ENCODE data around the gene CMSS1. TPM values are rescaled to one million over a fixed set of nuclear protein-coding genes. Genes with fewer than 3 reads are reported as not detected.

The CMSS1 gene
- total RNA-seq, 1 donor from 2014 or later = 15.1 TPM

DNA sequence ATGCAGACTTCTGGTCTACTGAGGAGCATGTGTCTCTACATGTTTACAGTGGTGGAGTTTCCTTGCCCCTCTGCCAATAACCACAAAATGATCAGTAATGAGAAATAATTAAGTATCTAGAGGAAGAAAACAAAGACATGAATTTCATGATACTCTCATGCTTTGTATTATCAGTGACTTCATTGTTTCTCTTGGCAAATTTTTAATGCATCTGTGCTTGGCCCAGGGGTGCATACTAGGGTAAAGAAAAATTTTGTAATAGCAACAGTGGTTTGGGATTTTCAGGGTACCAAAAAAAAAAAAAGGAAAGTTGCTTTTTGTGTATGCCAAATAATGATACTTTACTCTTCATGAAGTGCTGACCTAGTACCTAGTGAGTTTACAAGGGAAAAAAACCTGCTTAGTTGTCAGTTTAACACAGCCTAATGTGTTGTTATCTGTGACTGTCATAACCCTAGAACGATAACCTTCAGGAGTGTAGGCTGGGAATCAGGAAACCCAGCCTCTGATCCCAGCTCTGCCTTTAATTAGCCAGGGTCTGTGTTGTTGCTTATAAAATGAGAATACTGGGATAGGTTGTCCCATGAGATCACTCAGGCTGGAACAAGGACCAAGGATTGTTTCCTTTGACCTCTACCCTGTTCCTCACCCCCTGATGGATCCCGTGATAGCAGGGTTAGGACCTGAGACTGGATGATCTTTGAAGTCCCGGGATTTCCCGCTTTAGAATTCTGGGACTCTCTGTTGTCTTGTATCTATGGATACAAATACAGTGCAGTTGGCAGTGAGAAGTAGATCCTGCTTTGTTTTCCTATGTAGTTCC lies 117.5 kb downstream of the CMSS1 start:
- peak; percentile 67 for DNase-seq (ENCODE audit: low read depth)

DNA sequence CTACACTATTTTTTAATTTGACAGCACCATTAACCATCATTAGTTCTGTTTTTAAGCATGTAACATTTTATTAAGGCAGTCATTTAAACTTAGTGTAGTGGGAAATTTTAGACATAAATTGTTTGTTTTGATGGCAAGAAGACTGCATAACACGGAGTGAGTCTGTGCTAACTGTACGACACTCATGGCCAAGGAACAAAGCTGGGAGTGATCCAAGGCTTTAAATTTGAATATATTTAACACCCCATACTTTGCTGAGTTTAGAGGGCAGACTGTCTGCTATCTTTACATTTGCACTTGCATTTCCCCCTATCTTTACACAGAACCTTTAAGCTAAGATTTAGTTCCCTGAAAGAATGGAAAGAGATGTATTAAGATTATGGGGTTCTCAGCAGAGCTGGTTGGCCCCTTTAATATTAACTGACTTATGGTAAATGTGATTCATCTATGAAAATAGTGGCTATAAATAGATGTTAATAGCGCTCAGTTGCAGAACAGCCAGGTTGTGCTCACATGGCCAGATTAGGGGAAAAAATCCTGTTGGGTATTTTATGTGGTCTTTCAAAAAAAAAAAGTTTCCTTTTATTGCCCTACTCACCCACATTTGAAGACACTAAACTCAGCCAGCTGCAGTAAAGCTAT lies 120.7 kb downstream of the CMSS1 start:
- DNase-seq (ENCODE audit: low read depth) = no peak

DNA sequence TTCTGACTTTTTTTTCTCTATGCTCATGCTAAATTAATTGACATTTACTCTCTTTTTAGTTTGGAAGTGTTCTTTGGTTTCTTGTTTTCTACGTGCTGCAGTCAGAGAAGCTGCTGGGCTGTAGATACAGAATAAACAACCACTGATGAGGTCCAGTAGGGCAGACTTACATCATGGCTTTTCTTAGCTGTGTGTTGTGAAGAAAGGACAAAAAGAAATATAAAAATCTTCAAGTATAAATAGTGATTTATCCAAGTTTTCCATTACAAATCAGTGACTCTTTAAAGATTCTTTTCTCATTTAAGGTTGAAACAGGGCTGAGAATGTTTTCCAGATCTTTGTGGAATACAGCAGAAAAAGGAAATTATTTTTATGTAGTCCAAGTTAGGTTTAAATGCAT lies 122.2 kb downstream of the CMSS1 start:
- DNase-seq (ENCODE audit: low read depth) = no peak

DNA sequence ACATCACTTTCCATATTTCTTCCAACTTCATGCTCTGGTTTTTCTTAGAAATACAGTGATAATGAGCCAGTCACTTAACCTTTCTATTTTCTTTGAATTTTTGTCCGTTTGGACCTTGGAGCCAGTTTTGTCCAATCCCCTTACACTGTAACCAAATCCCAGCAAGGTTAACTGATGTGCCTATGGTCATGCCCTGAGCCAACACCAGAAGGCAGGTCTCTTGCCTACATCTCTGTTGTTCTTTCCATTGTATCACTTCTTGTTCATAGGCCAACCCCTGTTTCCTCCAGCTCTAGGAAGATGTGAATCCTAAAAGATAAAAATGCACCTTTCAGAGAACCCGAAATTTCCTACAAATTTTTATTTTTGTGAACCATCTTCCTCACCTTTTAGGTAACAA lies 122.7 kb downstream of the CMSS1 start:
- no peak for DNase-seq (ENCODE audit: low read depth)

DNA sequence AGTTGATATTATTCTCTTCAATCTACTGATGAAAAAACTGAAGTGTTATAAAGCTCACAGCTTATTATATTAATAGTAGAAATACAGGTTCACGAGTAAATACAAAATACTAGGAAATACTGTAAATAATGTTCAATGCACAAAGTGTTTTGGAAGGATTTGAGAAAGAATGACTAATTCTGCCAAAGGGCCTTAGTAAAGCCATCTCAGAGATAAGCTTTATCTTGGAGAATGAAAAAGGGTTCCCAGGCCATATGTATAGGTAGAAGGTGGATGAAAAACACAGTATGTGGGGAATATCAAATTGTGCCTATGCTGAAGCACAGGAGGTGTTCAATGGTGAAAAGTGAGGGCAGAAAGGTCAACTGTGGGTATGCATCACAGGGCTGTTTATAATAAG lies 123.5 kb downstream of the CMSS1 start:
- DNase-seq (ENCODE audit: low read depth) = no peak

DNA sequence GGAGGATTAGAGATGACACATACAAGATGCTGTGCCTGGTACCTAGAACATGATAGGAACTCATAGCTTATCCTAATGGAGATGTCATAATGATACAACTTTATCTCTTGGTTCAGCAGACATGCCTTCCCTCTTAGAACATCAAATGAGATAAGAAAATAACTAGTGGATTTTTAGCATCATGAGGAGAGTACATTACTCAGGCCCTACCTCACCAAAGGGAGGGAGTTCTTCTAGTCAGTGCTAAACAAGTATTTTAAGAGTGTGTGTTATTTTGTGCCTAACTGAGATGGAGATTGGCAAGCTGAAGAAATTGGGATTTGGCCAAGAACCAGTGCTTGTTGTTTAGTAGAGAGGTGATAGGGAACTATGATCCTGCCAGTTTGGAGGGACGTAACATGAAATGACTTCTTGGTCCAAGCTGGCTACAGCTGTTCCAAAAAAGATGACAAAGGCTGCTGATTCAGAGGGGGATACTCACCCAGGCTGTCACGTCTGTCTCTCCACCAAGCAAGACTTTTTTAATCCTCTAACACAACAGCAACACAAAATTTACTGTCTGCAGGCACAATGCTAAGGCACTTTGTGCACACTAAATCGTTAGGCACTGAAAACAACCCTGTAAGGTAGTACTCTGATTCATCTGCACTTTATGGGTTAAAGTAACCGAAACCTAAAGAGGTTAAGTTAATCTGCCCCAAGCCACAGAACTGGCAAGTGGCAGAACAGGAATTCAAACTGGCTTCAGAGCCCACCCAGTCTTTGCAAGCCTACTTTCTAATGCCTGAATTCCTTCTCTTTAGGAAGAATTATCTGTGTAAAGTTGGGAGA lies 126.5 kb downstream of the CMSS1 start:
- no peak for DNase-seq (ENCODE audit: low read depth)

DNA sequence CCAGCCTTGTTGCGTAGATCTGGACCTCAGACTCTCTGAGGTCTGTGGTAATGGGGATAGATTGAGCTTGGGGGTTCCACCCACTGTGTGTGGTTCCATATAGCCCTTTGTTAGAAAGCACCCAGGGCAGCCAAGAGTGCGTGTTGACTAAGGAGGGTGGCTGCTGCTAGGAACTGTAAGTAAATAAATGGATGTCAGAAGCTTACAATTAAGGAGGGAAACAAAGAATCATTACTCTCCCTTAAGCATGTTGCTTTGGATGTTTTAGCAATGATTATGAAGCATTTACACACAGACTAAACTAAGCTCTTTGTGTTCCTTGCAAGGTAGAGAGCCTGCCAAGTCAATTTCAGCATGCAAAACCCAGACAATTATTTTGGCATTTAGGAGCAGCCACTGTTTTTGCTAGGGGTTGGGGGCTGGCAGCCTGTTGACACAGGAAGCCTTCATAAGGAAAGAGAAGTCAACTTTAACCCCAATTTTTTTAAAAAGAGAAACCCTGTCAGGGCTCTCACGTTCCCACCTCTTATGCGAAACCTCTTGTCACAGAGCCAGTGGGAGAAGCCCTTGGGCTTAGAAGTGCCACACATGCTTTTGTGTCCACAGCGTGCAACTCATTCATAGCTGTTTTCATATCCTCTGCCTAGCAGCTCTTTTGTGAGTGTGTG lies 127.8 kb downstream of the CMSS1 start:
- DNase-seq (ENCODE audit: low read depth) = peak; percentile 64

DNA sequence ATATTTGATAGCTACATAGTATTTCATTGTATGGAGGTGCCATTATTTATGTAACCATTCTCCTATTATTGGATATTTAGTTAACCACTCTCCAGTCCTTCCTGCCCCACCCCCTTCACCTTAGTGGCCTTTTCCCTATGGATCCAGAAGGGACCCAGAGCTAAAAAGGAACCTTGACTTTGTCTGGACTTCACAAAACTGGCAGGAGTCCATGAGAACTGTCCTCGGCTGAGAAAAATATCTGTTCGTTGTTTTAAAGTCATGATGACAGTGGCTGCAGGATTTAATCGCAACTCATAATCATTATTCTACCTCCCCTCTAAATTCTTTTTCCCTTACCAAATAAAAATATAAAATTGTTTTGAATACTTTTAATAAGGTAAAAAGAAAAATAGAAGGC lies 129.7 kb downstream of the CMSS1 start:
- DNase-seq (ENCODE audit: low read depth) = no peak

DNA sequence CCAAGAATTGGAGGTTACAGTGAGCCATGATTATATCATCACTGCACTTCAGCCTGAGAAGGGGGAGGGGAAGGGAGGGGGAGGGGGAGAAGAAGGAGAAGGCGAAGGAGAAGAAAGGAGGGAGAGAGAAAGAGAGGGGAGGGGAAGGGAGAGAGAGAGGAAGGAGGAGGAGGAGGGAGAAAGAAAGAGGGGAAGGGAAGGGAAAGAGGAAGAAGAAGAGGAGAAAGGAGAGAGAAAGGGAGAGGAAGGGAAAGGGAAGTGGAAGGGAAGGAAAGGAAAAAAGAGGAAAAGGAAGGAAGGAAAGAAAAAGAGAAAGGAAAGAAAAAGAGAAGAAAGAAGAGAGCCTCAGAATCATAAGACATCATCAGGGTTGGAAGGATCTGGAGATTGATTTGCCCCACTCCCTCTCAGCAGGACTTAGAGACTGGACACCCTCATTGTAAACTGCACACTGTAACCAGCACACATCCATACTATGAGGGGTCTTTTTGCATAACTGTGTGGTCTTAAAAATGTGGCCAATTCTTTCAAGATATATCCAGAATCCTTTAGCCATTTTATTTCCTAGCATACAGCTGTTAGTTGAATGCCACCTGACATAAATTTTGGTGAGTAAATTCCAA lies 130.9 kb downstream of the CMSS1 start:
- no peak for DNase-seq (ENCODE audit: low read depth)

DNA sequence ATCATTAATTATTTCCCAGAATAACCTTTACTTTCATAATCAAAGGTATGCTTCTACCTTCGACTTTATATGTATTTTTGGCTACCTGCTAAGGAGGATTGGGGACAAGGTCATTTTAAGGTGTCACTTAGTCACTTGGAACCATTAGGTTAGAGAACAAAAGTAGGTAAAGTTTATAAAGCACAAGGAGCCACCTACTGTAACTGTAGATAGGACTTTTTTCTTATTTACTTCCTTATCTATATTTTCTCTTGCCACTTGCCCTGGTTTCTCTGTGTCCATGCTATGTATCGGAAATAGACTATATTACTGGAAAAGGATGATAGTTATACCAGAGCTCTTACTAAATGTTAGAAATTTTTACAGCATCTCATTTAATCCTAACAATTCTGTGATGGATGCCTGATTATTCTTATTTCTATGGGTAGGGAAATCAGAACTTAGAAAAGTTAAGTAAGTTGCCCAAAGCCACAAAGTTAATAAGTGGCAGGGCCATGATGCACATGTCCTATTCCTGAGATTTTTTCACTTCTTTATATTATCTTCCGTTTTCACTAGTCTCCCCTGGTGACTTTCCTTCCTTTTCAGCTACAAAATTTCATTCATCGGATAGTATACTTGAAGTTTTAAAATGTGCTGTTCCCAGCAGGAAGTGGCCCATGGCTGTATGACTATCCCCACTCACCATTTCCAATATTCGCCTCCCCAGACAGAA lies 132.5 kb downstream of the CMSS1 start:
- peak; percentile 73 for DNase-seq (ENCODE audit: low read depth)

DNA sequence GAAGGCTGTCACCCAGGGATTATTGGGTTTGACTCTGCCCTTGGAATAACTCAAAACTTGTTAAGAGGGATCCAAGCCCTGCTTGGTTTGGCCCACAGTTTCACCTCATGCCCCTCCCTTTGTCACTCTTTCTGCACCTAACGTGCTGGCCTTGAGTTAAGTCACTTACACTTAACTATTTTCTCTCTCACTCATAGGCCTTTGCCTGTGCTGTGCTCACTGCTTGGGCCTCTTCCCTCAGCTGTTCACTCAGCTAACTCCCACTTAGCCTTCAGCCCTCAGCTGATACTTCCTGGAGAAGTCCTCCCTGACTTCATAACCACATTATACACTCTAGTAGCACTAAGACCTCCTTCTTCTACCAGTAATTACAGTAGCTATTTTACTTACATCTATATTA lies 133.3 kb downstream of the CMSS1 start:
- peak; percentile 40 for DNase-seq (ENCODE audit: low read depth)

DNA sequence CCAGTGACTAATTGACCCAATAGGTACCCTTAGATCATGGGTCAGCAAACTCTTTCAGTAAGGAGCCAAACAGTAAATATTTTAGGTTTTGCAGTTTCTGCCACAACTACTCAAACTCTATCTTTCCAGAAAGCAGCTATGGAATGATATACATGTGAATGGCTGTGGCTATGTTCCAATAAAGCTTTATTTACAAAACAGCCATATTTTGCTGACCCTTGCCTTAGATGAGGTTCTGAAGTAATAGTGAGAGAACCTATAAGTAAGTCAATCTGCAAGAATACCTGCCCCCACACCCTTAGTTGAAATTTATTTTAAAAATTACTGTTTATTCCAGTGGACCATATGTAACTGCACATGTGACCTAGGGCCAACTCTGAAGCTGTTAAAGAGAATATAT lies 134.0 kb downstream of the CMSS1 start:
- DNase-seq (ENCODE audit: low read depth) = no peak

DNA sequence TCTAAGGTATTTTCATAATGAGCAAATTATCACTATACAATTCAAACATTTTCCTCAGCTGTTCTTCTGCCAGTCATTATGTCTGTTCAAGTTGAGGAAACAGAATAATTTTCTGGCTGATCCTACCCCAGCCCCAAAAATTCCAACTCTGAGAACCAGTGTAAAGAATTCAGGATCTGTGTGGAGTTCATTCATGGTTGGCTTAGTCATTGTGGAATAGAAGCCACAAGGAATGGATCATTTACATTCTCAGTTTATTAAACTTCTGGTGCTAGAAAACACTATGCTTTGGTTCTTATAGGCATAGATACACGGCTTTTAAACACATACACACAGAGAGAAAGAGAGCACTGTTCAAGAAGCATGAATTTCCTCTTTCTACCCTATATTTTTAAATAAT lies 134.6 kb downstream of the CMSS1 start:
- DNase-seq (ENCODE audit: low read depth) = peak; percentile 93

DNA sequence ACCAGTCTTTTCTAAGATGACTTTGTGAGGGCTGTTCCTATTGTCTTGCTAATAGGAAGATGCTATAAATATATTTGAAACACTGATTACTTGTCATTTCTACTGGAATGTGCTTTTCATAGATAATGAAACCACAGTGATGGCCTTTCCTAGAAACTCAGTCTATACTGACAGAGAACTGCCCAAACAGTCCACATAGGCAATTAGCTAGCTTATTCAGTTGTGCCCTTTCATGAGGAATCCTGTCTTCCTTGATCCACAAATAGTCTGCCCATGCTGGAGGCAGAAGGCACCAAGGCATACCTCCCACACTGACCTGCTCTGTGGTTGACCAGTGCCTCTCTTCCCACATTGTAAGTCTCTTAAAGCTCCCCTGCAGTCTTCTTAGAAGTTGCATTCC lies 135.9 kb downstream of the CMSS1 start:
- DNase-seq (ENCODE audit: low read depth) = peak; percentile 64

DNA sequence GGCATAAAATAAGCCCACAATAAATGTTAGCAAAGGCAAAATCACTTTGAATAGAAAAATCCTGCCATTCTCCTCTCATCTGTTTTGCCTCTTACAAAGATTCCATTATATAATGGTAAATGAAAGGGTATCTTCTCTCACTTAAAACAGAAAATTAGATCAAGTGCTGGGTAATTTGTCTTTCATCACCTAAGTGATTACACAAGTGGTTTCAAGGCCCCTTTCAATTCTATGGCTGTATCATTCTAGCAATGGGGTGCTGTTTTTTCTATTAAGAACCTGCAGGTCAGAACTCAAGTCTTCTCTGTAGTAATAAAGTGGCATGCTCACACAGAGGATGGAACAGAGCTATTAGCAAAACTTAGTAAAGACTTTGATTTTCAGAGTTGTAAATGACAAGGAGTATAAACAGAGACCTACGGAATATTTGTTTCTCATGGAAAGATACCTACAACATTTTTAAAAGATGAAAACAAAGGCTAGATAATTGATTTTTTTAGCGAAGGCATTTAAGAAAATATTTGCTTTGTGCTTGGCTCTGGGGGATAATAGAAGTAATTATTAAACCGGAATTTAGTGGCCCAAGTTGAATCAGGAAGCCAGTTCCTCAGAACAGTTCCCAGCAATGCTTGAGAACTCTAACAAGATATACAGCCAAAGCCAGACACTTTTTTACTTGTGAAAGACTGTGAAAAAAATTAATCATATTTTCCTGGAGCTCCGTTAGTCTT lies 137.4 kb downstream of the CMSS1 start:
- DNase-seq (ENCODE audit: low read depth) = peak; percentile 81

DNA sequence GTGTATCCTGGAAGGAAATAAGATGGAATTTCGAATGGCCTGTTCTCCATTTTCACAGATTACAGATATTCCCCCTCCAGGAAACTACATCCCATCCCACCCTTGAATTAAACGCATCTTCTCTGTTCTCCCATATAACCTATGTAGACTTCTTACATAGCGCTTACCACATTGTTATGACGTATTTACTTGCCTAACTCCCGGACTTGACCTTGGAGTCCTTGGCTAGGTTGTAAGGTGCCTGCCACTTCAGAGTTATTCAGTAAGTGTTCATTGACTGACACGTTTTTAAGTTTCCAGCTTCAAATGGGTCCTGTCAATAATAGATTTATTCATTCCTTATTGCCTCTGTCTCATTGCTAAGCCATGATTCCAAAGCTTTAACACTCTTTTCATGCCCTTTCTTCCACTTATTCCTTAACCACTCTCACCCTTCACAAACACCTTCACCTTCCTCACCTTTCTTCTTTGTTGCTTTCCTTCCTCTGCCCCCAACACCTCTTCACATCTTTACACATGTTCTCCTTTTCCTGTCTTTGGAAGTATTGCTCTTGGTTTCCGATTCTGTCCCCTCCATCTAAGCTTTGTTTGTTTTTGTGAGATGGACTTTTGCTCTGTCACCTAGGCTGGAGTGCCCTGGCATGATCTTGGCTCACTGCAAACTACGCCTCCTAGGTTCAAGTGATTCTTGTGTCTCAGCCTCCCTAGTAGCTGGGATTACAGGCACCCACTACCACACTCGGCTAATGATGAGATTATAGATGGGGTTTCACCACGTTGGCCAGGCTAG lies 138.3 kb downstream of the CMSS1 start:
- no peak for DNase-seq (ENCODE audit: low read depth)

DNA sequence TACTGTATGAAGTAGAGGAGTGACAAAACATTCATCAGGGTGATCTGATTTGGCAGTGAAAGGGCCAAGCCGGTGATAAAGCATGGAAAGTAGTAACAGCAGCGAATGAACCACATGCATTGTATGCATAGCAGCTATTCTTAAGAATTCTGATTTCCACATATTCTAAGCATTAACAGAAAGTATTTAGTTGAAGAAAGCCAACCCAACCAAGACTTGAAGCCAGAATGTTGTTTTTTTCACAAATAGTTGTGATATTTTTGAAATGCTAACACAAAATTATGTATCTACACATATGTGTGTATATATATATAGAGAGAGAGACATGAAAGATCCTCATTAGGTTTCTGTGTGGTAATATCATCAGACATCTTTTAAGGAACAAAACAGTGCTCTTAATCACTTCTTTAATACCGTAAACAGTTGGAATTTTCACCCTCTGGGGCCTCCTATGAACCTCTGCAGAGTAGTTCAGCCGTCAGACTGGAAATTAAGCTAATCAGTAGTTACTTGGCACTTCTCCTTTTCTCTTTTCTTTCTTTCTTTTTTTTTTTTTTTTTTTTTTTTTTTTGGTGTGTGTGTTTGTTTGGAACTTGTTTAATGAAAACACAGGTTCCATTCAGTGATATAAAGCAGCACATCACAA lies 139.6 kb downstream of the CMSS1 start:
- DNase-seq (ENCODE audit: low read depth) = peak; percentile 54

DNA sequence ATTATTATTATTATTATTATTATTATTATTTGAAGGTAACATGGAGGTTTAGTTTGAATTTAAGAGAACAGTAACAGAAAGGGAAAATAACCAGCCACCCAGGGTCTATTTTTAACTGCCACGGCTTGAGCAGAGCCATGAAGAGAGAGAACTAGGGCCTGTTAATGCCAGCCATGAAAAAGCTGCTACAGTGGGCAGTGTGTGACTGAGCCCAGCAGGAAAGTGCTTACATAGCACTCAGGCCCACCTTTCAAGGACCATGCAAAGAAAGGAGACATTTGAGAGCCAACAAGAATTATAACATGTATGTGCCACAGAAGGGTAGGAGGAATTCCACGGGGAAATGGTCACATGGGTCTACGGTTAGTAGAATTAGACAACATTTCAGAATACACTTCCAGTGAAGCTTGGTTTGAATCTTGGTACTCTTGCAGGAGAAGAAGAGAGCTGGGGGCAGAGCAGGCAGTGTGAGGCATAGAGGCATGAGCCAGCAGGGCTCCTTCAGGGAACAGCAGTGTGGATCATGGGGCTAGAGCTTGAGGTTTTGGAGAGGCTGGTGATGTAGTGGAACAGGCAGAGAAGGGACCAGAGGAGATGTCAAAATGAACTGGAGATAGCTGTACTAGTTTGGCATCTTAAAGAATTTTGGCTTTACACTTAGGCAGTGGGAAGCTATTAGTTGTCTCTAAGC lies 140.7 kb downstream of the CMSS1 start:
- DNase-seq (ENCODE audit: low read depth) = no peak

Measured in renal cortical epithelial cell (primary cell).